Medulla oblongata (tissue), 1 donor: Measurements from ENCODE around the gene VPS13C.

Experiments used
- DNase-seq: peaks from one replicate; pipeline ENCODE4 v3.0.0-alpha.2; 2015; ENCODE audit errors: extremely low spot score

VPS13C gene

GRCh38 chr15:61869656-61870055, 190.6 kb downstream of the VPS13C start:
- no peak for DNase-seq

GRCh38 chr15:61861962-61862361, 198.3 kb downstream of the VPS13C start:
- DNase-seq, result no peak

- no peak for DNase-seq
Observed at GRCh38 chr15:61857169-61857829, 202.9 kb downstream of the VPS13C start.

- DNase-seq, result no peak
Observed at GRCh38 chr15:61856295-61856694, 204.0 kb downstream of the VPS13C start.

GRCh38 chr15:61853195-61853594, 207.1 kb downstream of the VPS13C start:
- no peak for DNase-seq

- no peak for DNase-seq
Observed at GRCh38 chr15:61851955-61852354, 208.3 kb downstream of the VPS13C start.

- DNase-seq, result no peak
Observed at GRCh38 chr15:61849447-61849846, 210.8 kb downstream of the VPS13C start.

GRCh38 chr15:61841466-61841865, 218.8 kb downstream of the VPS13C start:
- no peak for DNase-seq

- no peak for DNase-seq
Observed at GRCh38 chr15:61840090-61840489, 220.2 kb downstream of the VPS13C start.

GRCh38 chr15:61839546-61839945, 220.7 kb downstream of the VPS13C start:
- DNase-seq, result no peak

GRCh38 chr15:61835496-61836106, 224.6 kb downstream of the VPS13C start:
- DNase-seq, result peak; percentile 73

- no peak for DNase-seq
Observed at GRCh38 chr15:61835029-61835428, 225.2 kb downstream of the VPS13C start.

GRCh38 chr15:61834076-61834697, 226.1 kb downstream of the VPS13C start:
- DNase-seq, result peak; percentile 88

GRCh38 chr15:61832223-61832622, 228.0 kb downstream of the VPS13C start:
- DNase-seq, result no peak

GRCh38 chr15:61831505-61831921, 228.7 kb downstream of the VPS13C start:
- DNase-seq, result no peak

- no peak for DNase-seq
Observed at GRCh38 chr15:61830536-61831330, 229.5 kb downstream of the VPS13C start.

- no peak for DNase-seq
Observed at GRCh38 chr15:61829514-61829889, 230.7 kb downstream of the VPS13C start.

GRCh38 chr15:61828860-61829513, 231.3 kb downstream of the VPS13C start:
- no peak for DNase-seq

GRCh38 chr15:61828008-61828407, 232.2 kb downstream of the VPS13C start:
- no peak for DNase-seq

GRCh38 chr15:61827131-61827530, 233.1 kb downstream of the VPS13C start:
- no peak for DNase-seq

GRCh38 chr15:61824291-61824690, 236.0 kb downstream of the VPS13C start:
- DNase-seq, result no peak

GRCh38 chr15:61822511-61822910, 237.7 kb downstream of the VPS13C start:
- no peak for DNase-seq
